ENCODE results near the gene ARHGAP15.

DNA sequence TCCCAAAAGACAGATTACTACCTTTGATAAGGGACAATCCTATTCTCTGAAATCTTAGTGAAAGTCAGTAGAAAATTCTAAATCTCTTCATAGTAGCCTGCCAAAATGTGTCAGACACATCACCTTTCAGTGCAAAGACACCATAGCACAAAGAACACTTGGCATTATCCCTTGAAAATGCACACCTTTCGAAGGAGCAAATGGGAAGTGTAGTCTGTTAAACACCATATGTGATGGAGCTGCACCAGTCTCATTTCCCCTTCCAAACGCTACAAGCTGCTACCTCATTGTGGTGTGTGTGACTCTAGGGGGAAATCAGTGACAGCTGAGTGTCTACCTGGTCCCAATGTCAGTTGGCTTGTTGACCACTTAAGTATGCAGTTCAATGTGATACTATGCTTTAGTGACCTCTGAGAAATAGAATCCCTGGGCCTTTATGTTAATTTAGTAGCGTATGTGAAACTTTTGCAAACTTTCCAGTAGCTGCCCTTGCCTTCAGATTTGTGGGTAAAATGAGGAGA lies 551.7 kb downstream of the ARHGAP15 start:
- TF ChIP-seq EZH2 (IDR thresholded peaks at IDR 0.05), result no peak
- no peak for TF ChIP-seq POLR2AphosphoS5 (IDR thresholded peaks at IDR 0.05; ENCODE audit: borderline replicate concordance, low read depth, low read length)
- TF ChIP-seq FOXP2 (optimal IDR thresholded peaks at IDR 0.05; ENCODE audit: control extremely low read depth, extremely low read length, insufficient read depth), result no peak
